Neural crest cell (in vitro differentiated cells): ENCODE results near the gene CDH23. TPM values are rescaled to one million over a fixed set of nuclear protein-coding genes. Genes with fewer than 3 reads are reported as not detected.

Source experiments
- DNase-seq: peaks from one replicate; pipeline ENCODE4 v3.0.0; 2021; ENCODE audit warnings: low read depth, mixed read lengths, low spot score
- H3K27ac Mint-ChIP-seq: one replicate; pipeline ENCODE4 v1.8.0; 2021; ENCODE audit warnings: mild to moderate bottlenecking, mixed read lengths; ENCODE audit not compliant: unreplicated experiment
- H3K27me3 Mint-ChIP-seq: 2 replicates; pipeline ENCODE4 v1.8.0; 2021; ENCODE audit warnings: low read depth, mild to moderate bottlenecking, mixed read lengths
- H3K36me3 Mint-ChIP-seq: 2 replicates; pipeline ENCODE4 v1.8.0; 2021; ENCODE audit warnings: low read depth, mild to moderate bottlenecking, mixed read lengths
- H3K4me1 Mint-ChIP-seq: 2 replicates; pipeline ENCODE4 v1.8.0; 2021; ENCODE audit warnings: mixed read lengths
- H3K4me3 Mint-ChIP-seq: one replicate; pipeline ENCODE4 v1.8.0; 2021; ENCODE audit warnings: mild to moderate bottlenecking, mixed read lengths
- H3K9me3 Mint-ChIP-seq: 2 replicates; pipeline ENCODE4 v1.8.0; 2021; ENCODE audit warnings: mixed read lengths
- CTCF ChIP-seq: fragments of 200-600 bp; sonication (generic); conservative IDR thresholded peaks from 2 replicates; pipeline ENCODE4 v1.5.0; 2021; ENCODE audit warnings: antibody characterized with exemption, mild to moderate bottlenecking
- total RNA-seq: library from RNA; stranded (reverse); gene quantifications from 2 replicates; pipeline ENCODE4 v1.2.1, GENCODE V29; 2021

Gene CDH23
- total RNA-seq, 1 donor from 2014 or later, result 2.6 TPM

- Mint-ChIP-seq H3K4me3 (no peak overlapping the region), H3K27ac (no peak overlapping the region), H3K27me3 (no peaks in the 10 kb centered on the region), H3K9me3 (no peaks in the 10 kb centered on the region), H3K4me1 (no peaks in the 10 kb centered on the region), H3K36me3 (no peaks in the 10 kb centered on the region)
- DNase-seq, result no peak
- no peak for TF ChIP-seq CTCF
Measured at GRCh38 chr10:71351628-71352319, 44.9 kb upstream of the CDH23 start.

GRCh38 chr10:71353639-71354038, 43.1 kb upstream of the CDH23 start:
- Mint-ChIP-seq H3K27me3 (no peaks in the 10 kb centered on the region), H3K4me3 (no peak overlapping the region), H3K4me1 (no peaks in the 10 kb centered on the region), H3K27ac (no peak overlapping the region), H3K36me3 (no peaks in the 10 kb centered on the region), H3K9me3 (no peaks in the 10 kb centered on the region)
- no peak for DNase-seq
- no peak for TF ChIP-seq CTCF

- TF ChIP-seq CTCF, result no peak
- Mint-ChIP-seq H3K36me3 (no peaks in the 10 kb centered on the region), H3K4me3 (no peak overlapping the region), H3K27me3 (no peaks in the 10 kb centered on the region), H3K4me1 (no peaks in the 10 kb centered on the region), H3K9me3 (no peaks in the 10 kb centered on the region), H3K27ac (peak overlapping the region; percentile 84)
- DNase-seq, result no peak
Measured at GRCh38 chr10:71354776-71355175, 41.9 kb upstream of the CDH23 start.

GRCh38 chr10:71355886-71356285, 40.8 kb upstream of the CDH23 start:
- no peaks in the 10 kb centered on the region for H3K36me3 Mint-ChIP-seq
- no peak for DNase-seq
- H3K4me1 Mint-ChIP-seq, result no peaks in the 10 kb centered on the region
- TF ChIP-seq CTCF, result no peak
- H3K9me3 Mint-ChIP-seq, result no peaks in the 10 kb centered on the region
- no peaks in the 10 kb centered on the region for H3K27me3 Mint-ChIP-seq
- no peak overlapping the region for H3K27ac Mint-ChIP-seq
- H3K4me3 Mint-ChIP-seq, result no peak overlapping the region

- Mint-ChIP-seq H3K27ac (no peak overlapping the region), H3K9me3 (no peaks in the 10 kb centered on the region), H3K27me3 (no peaks in the 10 kb centered on the region), H3K4me1 (no peaks in the 10 kb centered on the region), H3K4me3 (no peak overlapping the region), H3K36me3 (no peaks in the 10 kb centered on the region)
- DNase-seq, result no peak
- no peak for TF ChIP-seq CTCF
Measured at GRCh38 chr10:71357792-71358265, 38.9 kb upstream of the CDH23 start.
